Smooth muscle cell (in vitro differentiated cells): ENCODE measurements around the gene CLIP3. TPM values are rescaled to one million over a fixed set of nuclear protein-coding genes. Genes with fewer than 3 reads are reported as not detected.

Experiments
- DNase-seq: peaks from one replicate; lab custom pipeline; 2025; ENCODE audit not compliant: unreplicated experiment; lab: John Stamatoyannopoulos, UW
- H2AFZ ChIP-seq: fragments of 200-600 bp; sonication (generic); 2 replicates; pipeline ENCODE4 v1.6.0; 2016; ENCODE audit warnings: antibody characterized with exemption, low read depth, mild to moderate bottlenecking
- H3F3A ChIP-seq: fragments of 200-600 bp; sonication (generic); 2 replicates; pipeline ENCODE4 v1.6.0; 2017; ENCODE audit warnings: antibody characterized with exemption, low read depth
- H3K27ac ChIP-seq: fragments of 200-600 bp; sonication (generic); 2 replicates; pipeline ENCODE4 v1.5.1; 2016; ENCODE audit warnings: low read depth, mild to moderate bottlenecking
- H3K27me3 ChIP-seq: fragments of 200-600 bp; sonication (generic); 2 replicates; pipeline ENCODE4 v1.6.1; 2016; ENCODE audit warnings: low read depth, mild to moderate bottlenecking
- H3K36me3 ChIP-seq: fragments of 200-600 bp; sonication (generic); 2 replicates; pipeline ENCODE4 v1.5.1; 2016; ENCODE audit warnings: low read depth
- H3K4me1 ChIP-seq: fragments of 200-600 bp; sonication (generic); 2 replicates; pipeline ENCODE4 v1.5.1; 2016; ENCODE audit warnings: low read depth
- H3K4me2 ChIP-seq: fragments of 200-600 bp; sonication (generic); 2 replicates; pipeline ENCODE4 v1.6.0; 2016; ENCODE audit warnings: mild to moderate bottlenecking
- H3K4me3 ChIP-seq: fragments of 200-600 bp; sonication (generic); 2 replicates; pipeline ENCODE4 v1.5.1; 2016; ENCODE audit warnings: mild to moderate bottlenecking
- H3K79me2 ChIP-seq: fragments of 200-600 bp; sonication (generic); 2 replicates; pipeline ENCODE4 v1.6.0; 2016; ENCODE audit warnings: low read depth, mild to moderate bottlenecking
- H3K9ac ChIP-seq: fragments of 200-600 bp; sonication (generic); 2 replicates; pipeline ENCODE4 v1.6.0; 2016; ENCODE audit warnings: low read depth
- H3K9me3 ChIP-seq: fragments of 200-600 bp; sonication (generic); replicated peaks from 2 replicates; pipeline ENCODE4 v1.5.1; 2016; ENCODE audit warnings: low read depth
- H4K20me1 ChIP-seq: fragments of 200-600 bp; sonication (generic); 2 replicates; pipeline ENCODE4 v1.6.0; 2016; ENCODE audit warnings: low read depth
- CTCF ChIP-seq: fragments of 200-600 bp; sonication (generic); IDR thresholded peaks from 2 replicates; pipeline ENCODE4 v1.5.1; 2017; ENCODE audit warnings: borderline replicate concordance, mild to moderate bottlenecking, antibody characterized with exemption; ENCODE audit not compliant: insufficient read depth, poor library complexity, severe bottlenecking
- WGBS: methylation state at CpG from one replicate; pipeline ENCODE4 v1.1.7; 2016; ENCODE audit warnings: low lambda C conversion rate; 5-methylcytosine and 5-hydroxymethylcytosine counted together
- polyA plus RNA-seq: library from polyadenylated mRNA; unstranded; fragments of >200 nt; fragmentation: Nextera tagmentation; extraction: Ambion mirVana; gene quantifications from 2 replicates; pipeline ENCODE4 v1.2.1, GENCODE V29; 2016
- total RNA-seq: library from RNA; depleted of rRNA; stranded (reverse); fragments of >200 nt; gene quantifications from 2 replicates; pipeline ENCODE4 v1.2.3, GENCODE V29; 2014

The CLIP3 gene
- total and polyA plus RNA-seq, 2 experiments from 2014 or later, result 10.7 to 36.7 TPM

DNA sequence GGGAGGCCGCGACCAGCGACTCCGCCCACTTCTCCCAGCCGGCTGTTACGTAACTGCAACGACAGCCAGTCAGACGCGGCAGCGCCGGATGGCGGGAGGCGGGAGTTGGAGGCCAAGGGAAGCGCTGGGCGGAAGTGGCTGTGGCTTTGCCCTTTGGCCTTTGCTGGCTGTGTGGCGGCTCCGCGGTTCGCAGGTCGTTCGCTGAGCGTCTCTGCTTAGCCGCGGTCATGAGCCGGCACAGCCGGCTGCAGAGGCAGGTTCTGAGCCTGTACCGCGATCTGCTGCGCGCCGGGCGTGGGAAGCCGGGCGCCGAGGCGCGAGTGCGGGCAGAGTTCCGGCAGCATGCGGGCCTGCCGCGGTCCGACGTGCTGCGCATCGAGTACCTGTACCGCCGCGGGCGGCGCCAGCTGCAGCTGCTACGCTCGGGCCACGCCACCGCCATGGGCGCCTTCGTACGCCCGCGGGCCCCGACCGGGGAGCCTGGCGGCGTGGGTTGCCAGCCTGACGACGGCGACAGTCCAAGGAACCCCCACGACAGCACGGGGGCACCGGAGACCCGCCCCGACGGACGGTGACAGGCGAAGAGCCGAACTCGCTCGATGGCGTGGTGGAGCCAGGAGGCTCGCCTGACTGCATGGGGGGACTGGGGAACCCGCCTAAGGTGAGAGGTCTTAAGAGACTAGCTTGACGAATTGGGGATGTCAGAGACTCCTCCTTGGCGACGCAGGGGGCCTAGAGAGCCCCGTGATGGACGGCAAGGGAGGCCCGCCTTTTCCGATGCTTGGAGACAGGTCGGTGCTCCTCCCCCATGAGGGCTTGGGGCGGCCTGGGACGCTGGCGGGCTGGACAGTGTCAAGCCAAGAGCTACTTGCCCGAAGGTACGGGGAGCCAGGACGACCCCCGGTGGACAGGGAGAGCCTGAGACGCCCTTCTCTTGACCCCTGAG lies 37.4 kb downstream of the CLIP3 start, which contains the start of gene SDHAF1:
Gene SDHAF1 (plus strand): TSS at position 141 of the 946 bp plus-strand sequence. CDS start 87 bp downstream, at position 228.
- peaks cover 42% of the 10 kb centered on the region for H4K20me1 ChIP-seq

GRCh38 chr19:35993923-35994598 lies 38.6 kb downstream of the CLIP3 start:
- peaks cover 17% of the 10 kb centered on the region for H3K79me2 ChIP-seq
- 86% methylated on average over 46 of the region's 49 CpGs for WGBS
- DNase-seq, result no peak
- H3K4me3 ChIP-seq, result no peak overlapping the region
- H3F3A ChIP-seq, result peaks cover 7% of the 10 kb centered on the region
- H4K20me1 ChIP-seq, result peaks cover 29% of the 10 kb centered on the region
- H3K27ac ChIP-seq, result no peak overlapping the region
- no peaks in the 10 kb centered on the region for H3K9me3 ChIP-seq
- H3K4me2 ChIP-seq, result peak overlapping the region; percentile 93
- no peaks in the 10 kb centered on the region for H3K27me3 ChIP-seq
- TF ChIP-seq CTCF, result no peak
- no peak overlapping the region for H3K9ac ChIP-seq
- peaks cover 7% of the 10 kb centered on the region for H3K4me1 ChIP-seq
- H3K36me3 ChIP-seq, result no peaks in the 10 kb centered on the region
- no peak overlapping the region for H2AFZ ChIP-seq

More for the DNA sequence above, 37.4 kb downstream of the CLIP3 start, which contains the start of gene SDHAF1:
- Histone ChIP-seq H3K27me3 (no peaks in the 10 kb centered on the region), H2AFZ (peak within 1 kb of the TSS; percentile 98), H3K4me1 (peaks cover 7% of the 10 kb centered on the region), H3K79me2 (peaks cover 17% of the 10 kb centered on the region), H3K4me3 (peak within 1 kb of the TSS; percentile 67), H3F3A (peaks cover 11% of the 10 kb centered on the region), H3K9ac (peak within 1 kb of the TSS; percentile 70), H3K9me3 (no peaks in the 10 kb centered on the region), H3K36me3 (no peaks in the 10 kb centered on the region), H3K4me2 (peak within 1 kb of the TSS; percentile 93), H3K27ac (no peak within 1 kb of the TSS)
- peak; percentile 61 for DNase-seq
- no peak for TF ChIP-seq CTCF
- 2% methylated on average over 97 of the region's 97 CpGs for WGBS

DNA sequence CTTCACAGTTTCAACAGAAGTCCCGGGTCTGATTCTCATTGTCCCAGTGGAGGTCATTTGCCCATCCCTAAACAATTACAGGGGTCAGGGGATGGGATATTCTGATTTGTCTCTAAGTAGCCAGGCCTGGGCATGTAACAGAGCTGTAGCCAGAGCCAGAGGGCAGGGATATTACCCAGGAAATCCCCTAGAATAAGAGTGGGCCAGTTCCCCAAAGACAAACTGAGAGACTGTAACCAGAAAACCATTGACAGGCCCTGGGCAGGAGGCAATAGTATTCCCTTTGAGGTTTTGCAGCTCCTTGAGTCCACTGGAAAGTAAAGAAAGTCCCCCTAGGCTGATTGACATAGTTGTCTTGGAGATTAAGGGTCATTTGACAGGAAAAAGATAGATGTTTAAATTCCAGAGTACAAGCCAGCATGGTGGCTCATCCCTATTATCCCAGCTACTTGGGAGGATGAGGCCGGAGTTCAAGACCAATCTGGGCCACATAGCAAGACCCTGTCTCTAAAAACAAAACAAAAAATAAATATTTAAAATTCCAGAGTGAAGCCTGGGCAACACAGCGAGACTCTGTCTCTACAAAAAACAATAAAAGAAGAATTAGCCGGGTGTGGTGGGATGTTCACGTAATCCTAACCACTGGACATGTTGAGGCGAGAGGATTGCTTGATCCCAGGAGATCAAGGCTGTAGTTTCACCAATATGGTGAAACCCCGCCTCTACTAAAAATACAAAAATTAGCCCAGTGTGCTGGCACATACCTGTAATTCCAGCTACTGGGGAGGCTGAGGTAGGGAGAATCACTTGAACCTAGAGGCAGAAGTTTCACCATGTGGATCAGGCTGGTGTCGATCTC lies 39.5 kb downstream of the CLIP3 start:
- Histone ChIP-seq H3K36me3 (no peaks in the 10 kb centered on the region), H3K9me3 (no peaks in the 10 kb centered on the region), H3F3A (peaks cover 4% of the 10 kb centered on the region), H4K20me1 (peaks cover 21% of the 10 kb centered on the region), H3K4me2 (no peak overlapping the region), H3K9ac (no peak overlapping the region), H3K27ac (no peak overlapping the region), H3K4me1 (peaks cover 7% of the 10 kb centered on the region), H3K27me3 (no peaks in the 10 kb centered on the region), H3K4me3 (no peak overlapping the region), H3K79me2 (peaks cover 17% of the 10 kb centered on the region), H2AFZ (no peak overlapping the region)
- TF ChIP-seq CTCF, result no peak
- DNase-seq, result no peak
- 92% methylated on average over 8 of the region's 8 CpGs for WGBS
